ENCODE results near the gene RASL11B. TPM values are rescaled to one million over a fixed set of nuclear protein-coding genes. Genes with fewer than 3 reads are reported as not detected.
A peak's percentile ranks its signal among the peaks of the same experiment; 100 is the strongest.

The RASL11B gene
- total and polyA plus RNA-seq, 8 donors, result 0.52 to 26.4 (median 20.2) TPM

- Histone ChIP-seq H3K4me1 (peaks cover 0 to 7% of the 10 kb centered on the region in 2 donors), H3K36me3 (no peaks in the 10 kb centered on the region), H3K9me3 (no peaks in the 10 kb centered on the region), H3K27ac (no peak overlapping the region), H3K27me3 (no peaks in the 10 kb centered on the region), H3K4me3 (no peak overlapping the region)
- TF ChIP-seq CTCF (IDR thresholded peaks at IDR 0.05), result no peak
- ATAC-seq, result peak; percentile 48
- intact Hi-C loops (cut with DNase I), result no loop called here
- DNase-seq, result peak in 1 of 4 donors; percentile 42
Observed at GRCh38 chr4:52840531-52841370, 21.4 kb upstream of the RASL11B start.

GRCh38 chr4:52841682-52842456, 20.2 kb upstream of the RASL11B start:
- intact Hi-C loops (cut with DNase I), result no loop called here
- H3K27ac ChIP-seq, result no peak overlapping the region
- peak in 1 of 4 donors; percentile 33 for DNase-seq

GRCh38 chr4:52842792-52843191, 19.3 kb upstream of the RASL11B start:
- no peaks in the 10 kb centered on the region for H3K27me3 ChIP-seq
- TF ChIP-seq CTCF (IDR thresholded peaks at IDR 0.05), result no peak
- no peak overlapping the region for H3K4me3 ChIP-seq
- H3K27ac ChIP-seq, result no peak overlapping the region
- intact Hi-C loops (cut with DNase I), result no loop called here
- no peak for ATAC-seq
- H3K9me3 ChIP-seq, result no peaks in the 10 kb centered on the region
- H3K36me3 ChIP-seq, result no peaks in the 10 kb centered on the region
- DNase-seq, result no peak
- H3K4me1 ChIP-seq, result peaks cover 0 to 7% of the 10 kb centered on the region in 2 donors

More at GRCh38 chr4:52841682-52842456, 20.2 kb upstream of the RASL11B start:
- peak; percentile 30 for ATAC-seq
- no peaks in the 10 kb centered on the region for H3K27me3 ChIP-seq
- no peak overlapping the region for H3K4me3 ChIP-seq
- H3K9me3 ChIP-seq, result no peaks in the 10 kb centered on the region
- H3K4me1 ChIP-seq, result peaks cover 0 to 7% of the 10 kb centered on the region in 2 donors
- H3K36me3 ChIP-seq, result no peaks in the 10 kb centered on the region
- TF ChIP-seq CTCF (IDR thresholded peaks at IDR 0.05), result no peak

GRCh38 chr4:52843351-52843750, 18.8 kb upstream of the RASL11B start:
- intact Hi-C loops (cut with DNase I), result no loop called here
- H3K4me3 ChIP-seq, result no peak overlapping the region
- ATAC-seq (no peak), DNase-seq (no peak)
- H3K36me3 ChIP-seq, result no peaks in the 10 kb centered on the region
- no peak overlapping the region for H3K27ac ChIP-seq
- no peaks in the 10 kb centered on the region for H3K27me3 ChIP-seq
- no peak for TF ChIP-seq CTCF (IDR thresholded peaks at IDR 0.05)
- H3K4me1 ChIP-seq, result peaks cover 0 to 7% of the 10 kb centered on the region in 2 donors
- H3K9me3 ChIP-seq, result no peaks in the 10 kb centered on the region

- peak; percentile 21 for ATAC-seq
- no peak for TF ChIP-seq CTCF (IDR thresholded peaks at IDR 0.05)
- Histone ChIP-seq H3K27me3 (no peaks in the 10 kb centered on the region), H3K36me3 (no peaks in the 10 kb centered on the region), H3K9me3 (no peaks in the 10 kb centered on the region), H3K4me1 (peaks cover 0 to 7% of the 10 kb centered on the region in 2 donors), H3K4me3 (no peak overlapping the region), H3K27ac (no peak overlapping the region)
- intact Hi-C loops (cut with DNase I), result no loop called here
- DNase-seq, result no peak
Observed at GRCh38 chr4:52843958-52844357, 18.2 kb upstream of the RASL11B start.

All from left lung (tissue), 10 donors.